Loucy (cell line): ENCODE results near the gene ZDHHC14.

Source experiments
- H2AFZ ChIP-seq: fragments of 200-600 bp; sonication (generic); 2 replicates; pipeline ENCODE4 v1.6.0; 2016; ENCODE audit warnings: antibody characterized with exemption, mild to moderate bottlenecking, low read length, moderate library complexity
- H3F3A ChIP-seq: fragments of 200-600 bp; 2 replicates; pipeline ENCODE4 v1.6.0; 2016; ENCODE audit warnings: antibody characterized with exemption, low read depth, mild to moderate bottlenecking
- H3K27me3 ChIP-seq: fragments of 200-600 bp; sonication (generic); 2 replicates; pipeline ENCODE4 v1.6.1; 2014; ENCODE audit warnings: low read length, mild to moderate bottlenecking; ENCODE audit not compliant: insufficient read depth, poor library complexity, severe bottlenecking
- H3K36me3 ChIP-seq: fragments of 200-600 bp; sonication (generic); 2 replicates; pipeline ENCODE4 v1.6.1; 2016; ENCODE audit warnings: low read length; ENCODE audit not compliant: insufficient read depth
- H3K4me1 ChIP-seq: fragments of 200-600 bp; sonication (generic); 2 replicates; pipeline ENCODE4 v1.5.1; 2014; ENCODE audit warnings: low read length, mild to moderate bottlenecking; ENCODE audit not compliant: insufficient read depth, poor library complexity, severe bottlenecking
- H3K4me2 ChIP-seq: fragments of 200-600 bp; sonication (generic); 2 replicates; pipeline ENCODE4 v1.6.0; 2014; ENCODE audit warnings: antibody characterized with exemption, low read length, low read depth, mild to moderate bottlenecking; ENCODE audit not compliant: poor library complexity, severe bottlenecking
- H3K4me3 ChIP-seq: fragments of 200-600 bp; sonication (generic); 2 replicates; pipeline ENCODE4 v1.5.1; 2014; ENCODE audit warnings: low read length, mild to moderate bottlenecking, mixed read lengths; ENCODE audit not compliant: poor library complexity, severe bottlenecking
- H3K79me2 ChIP-seq: fragments of 200-600 bp; sonication (generic); 2 replicates; pipeline ENCODE4 v1.6.1; 2014; ENCODE audit warnings: low read length; ENCODE audit not compliant: insufficient read depth
- H3K9ac ChIP-seq: fragments of 200-600 bp; sonication (generic); 2 replicates; pipeline ENCODE4 v1.6.0; 2014; ENCODE audit warnings: mild to moderate bottlenecking, low read depth, low read length, moderate library complexity; ENCODE audit not compliant: poor library complexity, severe bottlenecking
- H3K9me2 ChIP-seq: fragments of 200-600 bp; sonication (generic); replicated peaks from 2 replicates; pipeline ENCODE4 v1.6.1; 2016; ENCODE audit warnings: low read depth, low read length, mixed read lengths
- H3K9me3 ChIP-seq: fragments of 200-600 bp; sonication (generic); 2 replicates; pipeline ENCODE4 v1.6.1; 2014; ENCODE audit warnings: mild to moderate bottlenecking, antibody characterized with exemption, low read length, low read depth; ENCODE audit not compliant: insufficient read depth
- H4K20me1 ChIP-seq: fragments of 200-600 bp; sonication (generic); 2 replicates; pipeline ENCODE4 v1.6.0; 2014; ENCODE audit warnings: antibody characterized with exemption, low read length, mild to moderate bottlenecking; ENCODE audit not compliant: insufficient read depth, poor library complexity, severe bottlenecking
- EZH2phosphoT487 ChIP-seq: fragments of 200-600 bp; IDR thresholded peaks from 2 replicates; pipeline ENCODE4 v1.6.1; 2018; ENCODE audit warnings: antibody characterized with exemption, mild to moderate bottlenecking, moderate library complexity, borderline replicate concordance
- TF ChIP-seq, protein P1 (sequence below): fragments of 200-600 bp; sonication (generic); conservative IDR thresholded peaks from 2 replicates; pipeline ENCODE4 v1.5.1; 2014; ENCODE audit warnings: mild to moderate bottlenecking, antibody characterized with exemption, low read length

Gene ZDHHC14

DNA sequence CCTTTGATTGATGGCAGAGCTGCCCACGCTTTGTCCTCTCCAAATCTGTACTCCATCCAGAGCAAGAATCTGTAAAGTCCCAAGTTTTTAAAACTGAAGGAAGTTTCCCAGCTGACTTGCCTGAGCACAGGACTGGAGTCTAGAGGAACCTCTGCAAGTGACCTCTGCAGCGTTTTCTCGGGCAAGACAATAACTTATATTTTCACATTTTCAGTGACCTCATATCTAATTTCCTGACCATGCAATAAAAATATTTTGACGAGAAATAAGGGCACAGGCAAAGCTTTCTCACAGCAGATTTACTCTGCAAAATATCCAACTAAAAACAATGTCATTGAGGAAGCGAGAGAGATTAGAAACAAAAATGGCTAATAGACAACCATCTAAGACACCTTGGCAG lies 256.5 kb downstream of the ZDHHC14 start:
- H3K4me1 ChIP-seq, result no peaks in the 10 kb centered on the region
- H3K4me2 ChIP-seq, result no peak overlapping the region
- H3F3A ChIP-seq, result no peaks in the 10 kb centered on the region
- H3K4me3 ChIP-seq, result no peak overlapping the region
- no peaks in the 10 kb centered on the region for H3K9me3 ChIP-seq
- H3K9ac ChIP-seq, result no peak overlapping the region
- TF ChIP-seq, protein P1, sequence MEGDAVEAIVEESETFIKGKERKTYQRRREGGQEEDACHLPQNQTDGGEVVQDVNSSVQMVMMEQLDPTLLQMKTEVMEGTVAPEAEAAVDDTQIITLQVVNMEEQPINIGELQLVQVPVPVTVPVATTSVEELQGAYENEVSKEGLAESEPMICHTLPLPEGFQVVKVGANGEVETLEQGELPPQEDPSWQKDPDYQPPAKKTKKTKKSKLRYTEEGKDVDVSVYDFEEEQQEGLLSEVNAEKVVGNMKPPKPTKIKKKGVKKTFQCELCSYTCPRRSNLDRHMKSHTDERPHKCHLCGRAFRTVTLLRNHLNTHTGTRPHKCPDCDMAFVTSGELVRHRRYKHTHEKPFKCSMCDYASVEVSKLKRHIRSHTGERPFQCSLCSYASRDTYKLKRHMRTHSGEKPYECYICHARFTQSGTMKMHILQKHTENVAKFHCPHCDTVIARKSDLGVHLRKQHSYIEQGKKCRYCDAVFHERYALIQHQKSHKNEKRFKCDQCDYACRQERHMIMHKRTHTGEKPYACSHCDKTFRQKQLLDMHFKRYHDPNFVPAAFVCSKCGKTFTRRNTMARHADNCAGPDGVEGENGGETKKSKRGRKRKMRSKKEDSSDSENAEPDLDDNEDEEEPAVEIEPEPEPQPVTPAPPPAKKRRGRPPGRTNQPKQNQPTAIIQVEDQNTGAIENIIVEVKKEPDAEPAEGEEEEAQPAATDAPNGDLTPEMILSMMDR, result no peak
- no peak for TF ChIP-seq EZH2phosphoT487
- H3K9me2 ChIP-seq, result no peaks in the 10 kb centered on the region
- H2AFZ ChIP-seq, result no peak overlapping the region
- H3K27me3 ChIP-seq, result no peaks in the 10 kb centered on the region
- H4K20me1 ChIP-seq, result no peaks in the 10 kb centered on the region
- H3K36me3 ChIP-seq, result no peaks in the 10 kb centered on the region
- H3K79me2 ChIP-seq, result no peaks in the 10 kb centered on the region

DNA sequence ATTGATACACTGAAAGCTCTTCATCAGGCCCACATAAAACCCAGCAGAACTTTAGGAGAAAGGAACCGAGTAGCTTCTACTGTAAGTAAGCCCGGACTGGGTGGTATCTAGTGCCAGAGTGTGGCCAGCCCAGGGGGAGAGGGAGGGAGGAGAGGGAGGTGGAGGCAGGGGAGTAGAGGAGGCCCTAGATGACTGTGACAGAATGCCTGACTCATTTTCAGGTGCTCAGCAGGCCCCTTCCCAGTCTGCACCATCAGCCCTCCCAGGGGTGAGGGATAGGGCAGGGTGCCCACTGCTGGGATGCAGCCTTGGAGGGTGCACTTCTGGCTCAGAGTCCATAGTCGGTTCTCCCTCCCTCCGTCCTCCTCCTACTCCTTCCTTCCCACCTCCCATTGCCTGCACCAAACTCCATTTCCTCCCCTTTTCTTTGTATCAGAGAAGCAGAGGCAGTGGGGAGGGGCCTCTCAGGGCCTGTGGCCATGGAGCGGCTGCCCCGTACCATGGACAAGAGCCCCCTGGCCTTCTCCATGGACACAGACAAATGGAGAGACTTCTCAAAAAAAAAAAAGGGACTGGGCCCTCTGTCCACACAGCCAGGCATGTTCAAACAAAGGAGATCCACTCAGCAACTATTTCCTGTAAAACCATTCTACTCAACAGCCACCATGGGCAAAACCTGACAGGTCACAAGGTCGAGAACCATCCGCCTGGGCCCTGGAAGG lies 257.1 kb downstream of the ZDHHC14 start:
- no peak overlapping the region for H3K4me2 ChIP-seq
- H2AFZ ChIP-seq, result no peak overlapping the region
- no peaks in the 10 kb centered on the region for H3K36me3 ChIP-seq
- H3K79me2 ChIP-seq, result no peaks in the 10 kb centered on the region
- no peaks in the 10 kb centered on the region for H3K9me2 ChIP-seq
- H3K27me3 ChIP-seq, result no peaks in the 10 kb centered on the region
- no peaks in the 10 kb centered on the region for H3K9me3 ChIP-seq
- no peaks in the 10 kb centered on the region for H3F3A ChIP-seq
- H3K4me1 ChIP-seq, result no peaks in the 10 kb centered on the region
- H3K4me3 ChIP-seq, result no peak overlapping the region
- H4K20me1 ChIP-seq, result no peaks in the 10 kb centered on the region
- TF ChIP-seq EZH2phosphoT487, result no peak
- TF ChIP-seq, protein P1, result no peak
- H3K9ac ChIP-seq, result no peak overlapping the region

DNA sequence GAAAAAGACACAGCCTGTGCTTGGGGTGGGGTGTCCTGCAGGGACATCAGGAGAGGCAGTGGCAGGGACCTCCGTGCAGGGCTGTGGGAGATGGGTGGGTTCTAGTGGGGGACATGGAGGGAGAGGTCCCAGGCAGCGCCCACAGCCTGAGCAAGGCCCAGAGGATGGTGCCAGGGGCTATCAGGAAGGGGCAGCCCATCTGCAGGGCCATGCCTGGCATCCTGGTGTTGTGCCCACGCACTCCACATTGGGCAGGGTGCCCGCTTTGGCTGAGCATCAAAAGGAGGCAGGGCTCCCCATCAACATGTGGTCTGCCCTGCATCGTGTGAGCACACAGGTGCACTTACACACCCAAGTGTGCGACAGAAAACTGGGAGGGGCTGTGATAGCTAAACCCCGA lies 257.8 kb downstream of the ZDHHC14 start:
- no peaks in the 10 kb centered on the region for H3K9me2 ChIP-seq
- no peak overlapping the region for H3K9ac ChIP-seq
- no peaks in the 10 kb centered on the region for H3K9me3 ChIP-seq
- H3F3A ChIP-seq, result no peaks in the 10 kb centered on the region
- no peak for TF ChIP-seq EZH2phosphoT487
- TF ChIP-seq, protein P1, result no peak
- H4K20me1 ChIP-seq, result no peaks in the 10 kb centered on the region
- no peak overlapping the region for H3K4me3 ChIP-seq
- no peak overlapping the region for H3K4me2 ChIP-seq
- no peaks in the 10 kb centered on the region for H3K79me2 ChIP-seq
- H2AFZ ChIP-seq, result no peak overlapping the region
- no peaks in the 10 kb centered on the region for H3K4me1 ChIP-seq
- H3K27me3 ChIP-seq, result no peaks in the 10 kb centered on the region
- no peaks in the 10 kb centered on the region for H3K36me3 ChIP-seq
